ENCODE measurements around the gene CCDC57. TPM values are rescaled to one million over a fixed set of nuclear protein-coding genes. Genes with fewer than 3 reads are reported as not detected.

Gene CCDC57
- total RNA-seq, 1 experiment from 2014 or later: 140 TPM

DNA sequence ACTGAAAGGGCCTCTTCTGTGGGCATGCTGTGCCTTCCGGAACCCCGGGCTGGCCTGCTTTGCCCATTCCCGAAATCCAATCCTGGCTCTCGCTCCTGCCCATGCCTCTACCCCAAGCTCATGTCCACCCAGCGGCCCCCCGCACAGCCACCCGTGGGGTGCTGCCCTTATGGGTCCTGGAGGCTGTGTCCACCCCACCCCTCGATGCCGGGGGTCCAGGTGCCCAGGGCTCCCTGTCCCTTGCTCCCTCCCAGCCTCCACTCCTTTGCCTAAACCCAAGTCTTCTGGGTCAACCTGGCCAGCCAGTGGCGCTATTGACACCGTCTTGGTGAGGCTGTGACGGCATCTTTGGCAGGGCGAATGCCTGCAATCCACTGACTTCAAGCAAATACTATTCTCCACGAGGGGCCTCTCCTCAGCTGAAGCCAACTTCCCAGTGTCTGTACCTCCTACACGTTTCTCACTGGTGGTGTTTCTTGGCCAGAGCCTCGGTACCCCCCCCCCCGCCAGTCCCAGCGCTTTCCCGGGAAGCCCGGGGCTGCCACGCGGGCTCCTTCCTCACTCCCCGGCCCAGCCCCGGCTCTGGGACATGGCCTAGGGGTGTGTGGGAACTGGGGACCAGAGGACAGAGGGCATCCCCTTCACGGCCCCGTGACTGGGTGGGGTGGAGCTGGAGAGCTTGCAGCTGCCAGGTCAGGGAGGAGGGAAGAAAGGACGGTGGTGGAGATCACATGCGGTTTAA, 134.9 kb downstream of the CCDC57 start:
- Histone ChIP-seq H3F3A (ENCODE audit: insufficient read depth, low read depth) (peaks cover 20% of the 10 kb centered on the region), H3K9me3 (ENCODE audit: insufficient read depth, low read depth) (no peaks in the 10 kb centered on the region), H3K79me2 (ENCODE audit: low read depth) (no peaks in the 10 kb centered on the region), H3K4me2 (no peak overlapping the region), H2AFZ (no peak overlapping the region), H4K20me1 (ENCODE audit: insufficient read depth) (peaks cover 14% of the 10 kb centered on the region), H3K4me3 (no peak overlapping the region), H3K9me2 (ENCODE audit: insufficient read depth) (no peaks in the 10 kb centered on the region), H3K27me3 (ENCODE audit: insufficient read depth, low read depth) (no peaks in the 10 kb centered on the region), H3K36me3 (ENCODE audit: low read depth) (no peaks in the 10 kb centered on the region), H3K27ac (no peak overlapping the region), H3K4me1 (replicated peaks; ENCODE audit: insufficient read depth) (no peaks in the 10 kb centered on the region)
- intact Hi-C loops (cut with micrococcal nuclease; ENCODE audit: unreplicated experiment): no loop called here
- no TSS peak for BruUV-seq (replicated peaks)
- TF ChIP-seq EZH2 (IDR thresholded peaks at IDR 0.05; ENCODE audit: low read depth): no peak
- TF ChIP-seq, protein P1, sequence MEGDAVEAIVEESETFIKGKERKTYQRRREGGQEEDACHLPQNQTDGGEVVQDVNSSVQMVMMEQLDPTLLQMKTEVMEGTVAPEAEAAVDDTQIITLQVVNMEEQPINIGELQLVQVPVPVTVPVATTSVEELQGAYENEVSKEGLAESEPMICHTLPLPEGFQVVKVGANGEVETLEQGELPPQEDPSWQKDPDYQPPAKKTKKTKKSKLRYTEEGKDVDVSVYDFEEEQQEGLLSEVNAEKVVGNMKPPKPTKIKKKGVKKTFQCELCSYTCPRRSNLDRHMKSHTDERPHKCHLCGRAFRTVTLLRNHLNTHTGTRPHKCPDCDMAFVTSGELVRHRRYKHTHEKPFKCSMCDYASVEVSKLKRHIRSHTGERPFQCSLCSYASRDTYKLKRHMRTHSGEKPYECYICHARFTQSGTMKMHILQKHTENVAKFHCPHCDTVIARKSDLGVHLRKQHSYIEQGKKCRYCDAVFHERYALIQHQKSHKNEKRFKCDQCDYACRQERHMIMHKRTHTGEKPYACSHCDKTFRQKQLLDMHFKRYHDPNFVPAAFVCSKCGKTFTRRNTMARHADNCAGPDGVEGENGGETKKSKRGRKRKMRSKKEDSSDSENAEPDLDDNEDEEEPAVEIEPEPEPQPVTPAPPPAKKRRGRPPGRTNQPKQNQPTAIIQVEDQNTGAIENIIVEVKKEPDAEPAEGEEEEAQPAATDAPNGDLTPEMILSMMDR (conservative IDR thresholded peaks at IDR 0.05): no peak
- ChIA-PET POLR2A (ENCODE audit: unreplicated experiment) (interaction anchor here (0.6 to 0.7 kb wide), 2 partner anchors 357 to 366 kb away, joined by 8 to 18 read pairs; no protein-coding TSS in a partner anchor), CTCF (no interaction called here)
- no peak for DNase-seq

DNA sequence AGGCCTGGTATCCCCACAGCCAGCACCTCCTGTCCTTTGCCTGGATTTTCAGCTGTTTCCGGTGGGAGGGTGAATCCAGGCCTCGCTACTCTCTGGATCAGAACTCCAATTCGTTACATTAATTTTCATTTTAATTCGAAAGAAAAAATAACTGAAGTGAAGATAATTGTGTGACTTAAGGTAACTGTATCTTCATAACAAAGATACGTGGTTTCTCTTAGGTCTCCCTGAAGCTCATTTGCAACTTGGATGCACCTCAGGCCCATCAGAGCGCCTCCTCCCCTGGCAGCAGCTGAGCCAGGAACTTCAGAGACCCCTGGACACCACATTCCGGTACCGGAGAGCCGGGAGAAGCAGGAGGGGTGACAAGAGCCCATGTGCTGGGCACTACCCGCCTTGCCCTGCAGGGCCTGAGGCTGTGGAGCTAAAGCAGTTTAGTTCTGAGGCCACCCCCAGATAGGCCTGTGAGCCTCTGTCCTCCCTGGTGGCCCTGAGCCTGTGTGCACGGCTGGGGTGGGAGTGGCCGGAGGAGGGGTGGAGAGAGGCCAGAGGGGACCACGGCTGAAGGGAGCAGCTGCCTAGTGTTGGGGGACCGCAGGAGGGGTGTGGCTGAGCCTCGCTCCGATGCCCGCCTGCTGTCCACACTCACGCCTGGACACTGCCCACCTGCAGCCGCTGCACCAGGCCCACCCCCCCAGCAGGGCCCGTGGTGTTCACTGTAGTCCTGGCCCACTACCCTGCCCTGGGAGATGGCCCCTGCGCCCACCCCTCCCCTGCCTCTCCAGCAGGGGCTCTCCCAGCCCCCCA, 135.7 kb downstream of the CCDC57 start:
- Histone ChIP-seq H3K27me3 (ENCODE audit: insufficient read depth, low read depth) (no peaks in the 10 kb centered on the region), H3K9me2 (ENCODE audit: insufficient read depth) (no peaks in the 10 kb centered on the region), H3K4me1 (replicated peaks; ENCODE audit: insufficient read depth) (no peaks in the 10 kb centered on the region), H3K79me2 (ENCODE audit: low read depth) (no peaks in the 10 kb centered on the region), H4K20me1 (ENCODE audit: insufficient read depth) (peaks cover 14% of the 10 kb centered on the region), H2AFZ (no peak overlapping the region), H3K4me2 (no peak overlapping the region), H3K27ac (no peak overlapping the region), H3K9me3 (ENCODE audit: insufficient read depth, low read depth) (no peaks in the 10 kb centered on the region), H3K4me3 (no peak overlapping the region), H3F3A (ENCODE audit: insufficient read depth, low read depth) (peaks cover 20% of the 10 kb centered on the region), H3K36me3 (ENCODE audit: low read depth) (no peaks in the 10 kb centered on the region)
- ChIA-PET POLR2A (ENCODE audit: unreplicated experiment) (interaction anchor here (0.6 kb wide), 1 partner anchor 365 kb away, joined by 18 read pairs; no protein-coding TSS in a partner anchor), CTCF (no interaction called here)
- no peak for DNase-seq
- intact Hi-C loops (cut with micrococcal nuclease; ENCODE audit: unreplicated experiment): no loop called here
- BruUV-seq (replicated peaks): no TSS peak
- TF ChIP-seq EZH2 (IDR thresholded peaks at IDR 0.05; ENCODE audit: low read depth): no peak
- TF ChIP-seq, protein P1 (conservative IDR thresholded peaks at IDR 0.05): no peak

DNA sequence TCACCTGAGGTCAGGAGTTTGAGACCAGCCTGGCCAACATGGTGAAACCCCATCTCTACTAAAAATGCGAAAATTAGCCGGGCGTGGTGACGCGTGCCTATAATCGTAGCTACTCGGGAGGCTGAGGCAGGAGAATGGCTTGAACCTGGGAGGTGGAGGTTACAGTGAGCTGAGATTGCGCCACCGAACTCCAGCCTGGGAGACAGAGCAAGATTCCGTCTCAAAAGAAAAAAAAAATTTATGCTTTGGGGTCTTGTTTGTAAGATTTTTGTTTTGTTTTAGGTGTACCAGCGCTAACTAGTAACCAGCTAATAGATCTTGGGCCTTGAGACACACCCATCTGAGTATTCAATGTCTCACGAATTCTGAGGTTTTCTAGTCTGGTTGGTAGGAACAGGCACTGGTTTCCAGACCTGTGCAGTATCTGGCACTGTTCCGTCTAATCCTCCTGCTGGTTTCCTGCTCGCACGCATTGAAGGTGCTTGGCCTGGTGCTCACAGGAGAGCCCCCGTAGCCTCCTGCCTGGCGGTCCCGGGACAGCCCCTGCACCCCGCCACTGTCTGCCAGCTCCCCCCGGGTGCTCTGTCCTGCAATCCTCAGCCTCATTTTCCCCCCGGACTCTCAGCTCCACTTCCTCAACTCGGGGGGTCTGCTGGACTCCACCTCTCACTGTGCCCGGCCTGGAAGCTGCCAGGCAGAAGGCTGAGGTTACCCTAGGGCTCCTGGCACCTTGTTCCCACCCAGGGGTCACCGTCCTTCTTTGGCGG, 136.4 kb downstream of the CCDC57 start:
- H3K9me3 ChIP-seq (ENCODE audit: insufficient read depth, low read depth): no peaks in the 10 kb centered on the region
- no peaks in the 10 kb centered on the region for H3K27me3 ChIP-seq (ENCODE audit: insufficient read depth, low read depth)
- no peak overlapping the region for H3K4me2 ChIP-seq
- peaks cover 13% of the 10 kb centered on the region for H4K20me1 ChIP-seq (ENCODE audit: insufficient read depth)
- ChIA-PET CTCF (interaction anchor here (0.7 kb wide), 1 partner anchor 507 kb away, joined by 4 read pairs; no protein-coding TSS in a partner anchor), POLR2A (ENCODE audit: unreplicated experiment) (no interaction called here)
- H3K9me2 ChIP-seq (ENCODE audit: insufficient read depth): no peaks in the 10 kb centered on the region
- intact Hi-C loops (cut with micrococcal nuclease; ENCODE audit: unreplicated experiment): no loop called here
- no peaks in the 10 kb centered on the region for H3K79me2 ChIP-seq (ENCODE audit: low read depth)
- peaks cover 20% of the 10 kb centered on the region for H3F3A ChIP-seq (ENCODE audit: insufficient read depth, low read depth)
- no peaks in the 10 kb centered on the region for H3K4me1 ChIP-seq (replicated peaks; ENCODE audit: insufficient read depth)
- no peak overlapping the region for H2AFZ ChIP-seq
- TSS peak; percentile 11 for BruUV-seq (replicated peaks)
- H3K4me3 ChIP-seq: no peak overlapping the region
- TF ChIP-seq, protein P1 (conservative IDR thresholded peaks at IDR 0.05): no peak
- no peaks in the 10 kb centered on the region for H3K36me3 ChIP-seq (ENCODE audit: low read depth)
- no peak overlapping the region for H3K27ac ChIP-seq
- DNase-seq: no peak

Data from PC-9 (cell line).